ENCODE data around the gene ZFYVE9. TPM values are rescaled to one million over a fixed set of nuclear protein-coding genes. Genes with fewer than 3 reads are reported as not detected.

ZFYVE9 gene
- total and polyA plus RNA-seq, 9 of the 15 experiments (the other 6 are each of a cell fraction or from before 2014, with no cell fraction given) = 0.52 to 14.4 (median 8.9) TPM

DNA sequence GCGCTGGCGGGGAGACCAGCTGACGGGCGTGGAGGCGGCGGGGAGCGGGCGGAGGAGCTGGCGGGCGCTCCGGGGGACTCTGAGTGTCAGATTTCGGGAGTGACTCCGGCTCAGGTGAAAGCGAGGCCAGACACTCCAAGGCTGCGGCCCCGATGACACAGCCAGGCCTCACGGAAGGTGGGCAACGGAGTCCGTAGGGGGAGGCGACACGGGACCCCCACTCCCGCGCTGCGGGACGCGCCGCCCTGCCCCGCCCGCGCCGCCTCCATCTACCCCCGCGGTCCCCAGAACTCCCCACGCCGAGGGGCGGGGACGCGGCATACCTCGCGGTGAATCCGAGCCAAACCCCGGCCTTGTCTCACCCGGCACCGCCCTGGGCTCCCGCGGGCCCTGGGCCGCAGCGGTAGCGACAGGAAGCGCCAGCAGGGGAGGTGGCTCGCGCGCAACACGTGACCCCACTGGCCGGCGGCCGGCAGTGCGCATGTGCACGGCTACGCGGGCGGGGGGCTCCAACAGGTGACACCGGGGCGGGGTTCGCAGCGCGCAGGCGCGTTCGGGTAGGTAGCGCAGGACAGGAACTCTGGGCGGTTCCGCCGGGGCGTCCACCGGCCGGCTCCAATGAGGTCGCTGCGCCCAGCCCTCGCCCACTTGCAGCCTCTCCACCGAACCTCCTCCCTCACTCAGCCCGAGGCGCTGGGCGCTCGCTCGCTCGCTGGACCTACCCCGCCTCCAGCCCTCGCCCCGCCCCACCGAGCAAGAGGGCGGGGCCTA, 224.0 kb downstream of the ZFYVE9 start, which contains the start of gene CC2D1B:
Gene CC2D1B (minus strand): TSS at position 460 of the 771 bp plus-strand sequence. CDS start 1,585 bp downstream, outside the sequence.
- POLR2A ChIA-PET = interaction anchor here (0.5 to 3.7 kb wide), 23 partner anchors 8 to 800 kb away, joined by 3 to 29 read pairs (median 3); partner anchors contain the start of genes ORC1, PRPF38A and TUT4
- peak; percentile 96 for ATAC-seq
- no TSS peak for BruUV-seq (replicated peaks)
- Histone ChIP-seq H3K4me1 (replicated peaks in 1 of 2; ENCODE audit: control insufficient read depth in 2 of 2, insufficient read depth in 2 of 2, low read length in 2 of 2) (peaks cover 21 to 37% of the 10 kb centered on the region in 2 experiments), H3K9me3 (replicated peaks; ENCODE audit: control insufficient read depth, insufficient read depth, low read depth, low read length) (no peaks in the 10 kb centered on the region), H3K36me3 (ENCODE audit: control insufficient read depth, insufficient read depth, low read length) (peaks cover 42% of the 10 kb centered on the region; the same call in 2 of the 3 replicates), H3K27me3 (ENCODE audit: control insufficient read depth in 2 of 2, insufficient read depth in 2 of 2, low read length in 2 of 2) (no peaks in the 10 kb centered on the region), H4K20me1 (replicated peaks; ENCODE audit: control insufficient read depth, insufficient read depth, low read length) (no peaks in the 10 kb centered on the region; the same call in 1 of the 2 replicates), H3K9ac (ENCODE audit: insufficient read depth in 1 of 2, low read depth in 2 of 2, low read length in 2 of 2) (peak within 1 kb of the TSS; percentile 95 to 98), H3K79me2 (ENCODE audit: control insufficient read depth, insufficient read depth, low read length) (peaks cover 22% of the 10 kb centered on the region), H2AFZ (ENCODE audit: low read depth, low read length) (peak within 1 kb of the TSS; percentile 85), H3K27ac (ENCODE audit: extremely low read depth, low read depth, low read length) (peak within 1 kb of the TSS; percentile 93), H3K4me2 (ENCODE audit: insufficient read depth, low read length) (peak within 1 kb of the TSS; percentile 91), H3K4me3 (peak within 1 kb of the TSS; percentile 77), H3K9me1 (ENCODE audit: control insufficient read depth, insufficient read depth, low read length) (peaks cover 5% of the 10 kb centered on the region)
- in situ Hi-C loops (cut with MboI) = no loop called here
- CTCF ChIA-PET (ENCODE audit: low intra/inter-chr PET ratio) = interaction anchor here (1.0 kb wide), 1 partner anchor 319 kb away, joined by 3 read pairs; no protein-coding TSS in a partner anchor
- DNase-seq (ENCODE audit: extremely low read depth in 1 of 4, low spot score in 3 of 4) = peak; percentile 100
- peak; percentile 79 for FAIRE-seq
- intact Hi-C loops (cut with micrococcal nuclease) = loop anchor here (2.0 kb wide), 2 partner anchors 223 to 321 kb away; partner anchors contain the start of gene ZFYVE9
- WGBS (ENCODE audit: insufficient coverage, low coverage, missing lambda C conversion rate) = under 1% methylated on average over 80 of the region's 92 CpGs
- TF ChIP-seq, protein P1, sequence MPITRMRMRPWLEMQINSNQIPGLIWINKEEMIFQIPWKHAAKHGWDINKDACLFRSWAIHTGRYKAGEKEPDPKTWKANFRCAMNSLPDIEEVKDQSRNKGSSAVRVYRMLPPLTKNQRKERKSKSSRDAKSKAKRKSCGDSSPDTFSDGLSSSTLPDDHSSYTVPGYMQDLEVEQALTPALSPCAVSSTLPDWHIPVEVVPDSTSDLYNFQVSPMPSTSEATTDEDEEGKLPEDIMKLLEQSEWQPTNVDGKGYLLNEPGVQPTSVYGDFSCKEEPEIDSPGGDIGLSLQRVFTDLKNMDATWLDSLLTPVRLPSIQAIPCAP (CRISPR knock-in tag; IDR thresholded peaks at IDR 0.05; ENCODE audit: borderline replicate concordance) = peak; percentile 66; the same call in 1 of the 2 replicates
- TF ChIP-seq MXI1 (IDR thresholded peaks at IDR 0.05; ENCODE audit: low read depth, low read length) = peak; percentile 56; the same call in 1 of the 2 replicates
- peak; percentile 31; the same call in 1 of the 2 replicates for TF ChIP-seq TEAD4 (IDR thresholded peaks at IDR 0.05; ENCODE audit: low read length)
- no peak for TF ChIP-seq TEAD4 (CRISPR knock-in tag; IDR thresholded peaks at IDR 0.05; ENCODE audit: borderline replicate concordance)
- peak; percentile 62; the same call in 1 of the 2 replicates for TF ChIP-seq JUN (IDR thresholded peaks at IDR 0.05; ENCODE audit: borderline replicate concordance, low read depth, low read length)
- peak; percentile 47; the same call in 1 of the 2 replicates for TF ChIP-seq JUN (CRISPR knock-in tag; IDR thresholded peaks at IDR 0.05; ENCODE audit: borderline replicate concordance)
- TF ChIP-seq POLR2AphosphoS5 (IDR thresholded peaks at IDR 0.05; ENCODE audit: control insufficient read depth, insufficient read depth, low read depth, low read length) = peak; percentile 85
- peak; percentile 100 for TF ChIP-seq ZFX (CRISPR knock-in tag; IDR thresholded peaks at IDR 0.05)
- TF ChIP-seq CBFA2T2 (conservative IDR thresholded peaks at IDR 0.05) = peak; percentile 85
- TF ChIP-seq CAMTA2 (CRISPR knock-in tag; conservative IDR thresholded peaks at IDR 0.05) = 0 out of 2 replicates have a peak, but pooled peaks have one; percentile 10
- peak; percentile 59 for TF ChIP-seq NFYB (IDR thresholded peaks at IDR 0.05; ENCODE audit: extremely low read depth, insufficient read length)
- TF ChIP-seq ELF1 (tag; IDR thresholded peaks at IDR 0.05) = peak; percentile 83; the same call in 1 of the 2 replicates
- TF ChIP-seq CXXC5 (CRISPR knock-in tag; IDR thresholded peaks at IDR 0.05) = peak; percentile 87
- peak; percentile 80; the same call in 1 of the 2 replicates for TF ChIP-seq XRCC5 (IDR thresholded peaks at IDR 0.05; ENCODE audit: low read depth, low read length)
- no peak for TF ChIP-seq JUNB (CRISPR knock-in tag; conservative IDR thresholded peaks at IDR 0.05)
- TF ChIP-seq HMGN3 (IDR thresholded peaks at IDR 0.05; ENCODE audit: borderline replicate concordance, extremely low read depth, insufficient read length, low read depth, low read length) = peak; percentile 94
- TF ChIP-seq THAP12 (CRISPR knock-in tag; IDR thresholded peaks at IDR 0.05) = peak; percentile 76
- TF ChIP-seq DACH1 (IDR thresholded peaks at IDR 0.05; ENCODE audit: partially characterized antibody) = peak; percentile 70
- TF ChIP-seq ZNF217 (CRISPR knock-in tag; IDR thresholded peaks at IDR 0.05) = peak; percentile 73; the same call in 1 of the 2 replicates

Measured in K562 (cell line).